ENCODE measurements around the gene OR2B6. TPM values are rescaled to one million over a fixed set of nuclear protein-coding genes. Genes with fewer than 3 reads are reported as not detected.

The OR2B6 gene
- polyA plus RNA-seq, 1 donor, result 0.07 TPM

GRCh38 chr6:28005975-28006374 is 48.9 kb downstream of the OR2B6 start:
- no peak for DNase-seq
- Histone ChIP-seq H3K4me3 (ENCODE audit: low read length) (no peak overlapping the region), H3K9me3 (ENCODE audit: control insufficient read depth, low read depth, low read length) (no peaks in the 10 kb centered on the region), H3K4me1 (ENCODE audit: control insufficient read depth, insufficient read depth, low read length) (no peaks in the 10 kb centered on the region), H3K27ac (ENCODE audit: low read length) (no peak overlapping the region), H3K36me3 (ENCODE audit: control insufficient read depth, insufficient read depth, low read length) (no peaks in the 10 kb centered on the region), H3K27me3 (ENCODE audit: control insufficient read depth, insufficient read depth, low read length) (peaks cover 4% of the 10 kb centered on the region)
- WGBS (ENCODE audit: insufficient coverage, low lambda C conversion rate), result 21% methylated on average over 2 of the region's 3 CpGs

Other genes starting within 250 kb of the OR2B6 start
- not detected for gene OR2B2, start 44.8 kb upstream of the OR2B6 start, polyA plus RNA-seq
- 2.7 TPM for gene ZNF165, start 123.3 kb downstream of the OR2B6 start, polyA plus RNA-seq
- gene ZSCAN16, start 167.4 kb downstream of the OR2B6 start, polyA plus RNA-seq, result 10.0 TPM
- 21.9 TPM for gene ZKSCAN8, start 184.6 kb downstream of the OR2B6 start, polyA plus RNA-seq